GM21619 (cell line): ENCODE data around the gene MSX2.

ENCODE experiments used
- ATAC-seq: cut with Tn5 transposase; IDR thresholded peaks from one replicate; pipeline ENCODE4 v1.9.1; 2021; ENCODE audit not compliant: unreplicated experiment

Gene MSX2

DNA sequence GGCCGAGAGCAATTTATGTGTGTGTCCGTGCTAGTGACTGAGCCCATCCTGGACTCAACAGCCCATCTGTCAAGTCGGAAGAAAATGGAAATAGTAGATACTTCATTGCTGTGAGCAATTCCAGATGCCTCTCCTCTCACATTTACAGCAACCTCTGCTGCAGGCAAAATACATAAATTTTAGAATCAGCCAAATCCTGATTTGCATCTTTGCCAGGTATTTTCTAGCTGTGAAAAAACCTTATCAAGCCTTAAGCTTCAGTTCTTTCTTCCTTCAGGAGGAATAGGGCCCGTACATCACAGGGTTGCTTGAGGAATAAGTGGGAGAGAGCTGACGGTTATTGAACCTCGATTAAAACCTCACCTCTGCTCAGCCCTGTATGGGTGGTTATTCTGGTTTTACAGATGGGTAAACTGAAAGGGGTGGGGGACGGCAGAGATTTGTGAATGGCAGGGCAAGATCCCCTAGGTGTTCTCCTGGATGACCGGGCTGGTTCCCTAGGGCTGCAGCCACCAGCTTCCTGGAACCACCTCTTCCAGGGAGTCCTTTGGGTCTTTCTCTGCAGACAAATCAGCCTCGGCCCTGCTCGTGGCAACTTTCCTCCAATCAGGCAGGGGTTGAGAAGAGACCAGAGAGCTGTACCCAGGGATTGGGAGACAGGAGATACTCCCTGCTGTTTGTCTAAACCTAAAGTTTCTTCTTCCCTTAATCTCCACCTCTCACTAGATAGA lies 5.3 kb upstream of the MSX2 start:
- ATAC-seq, result no peak

DNA sequence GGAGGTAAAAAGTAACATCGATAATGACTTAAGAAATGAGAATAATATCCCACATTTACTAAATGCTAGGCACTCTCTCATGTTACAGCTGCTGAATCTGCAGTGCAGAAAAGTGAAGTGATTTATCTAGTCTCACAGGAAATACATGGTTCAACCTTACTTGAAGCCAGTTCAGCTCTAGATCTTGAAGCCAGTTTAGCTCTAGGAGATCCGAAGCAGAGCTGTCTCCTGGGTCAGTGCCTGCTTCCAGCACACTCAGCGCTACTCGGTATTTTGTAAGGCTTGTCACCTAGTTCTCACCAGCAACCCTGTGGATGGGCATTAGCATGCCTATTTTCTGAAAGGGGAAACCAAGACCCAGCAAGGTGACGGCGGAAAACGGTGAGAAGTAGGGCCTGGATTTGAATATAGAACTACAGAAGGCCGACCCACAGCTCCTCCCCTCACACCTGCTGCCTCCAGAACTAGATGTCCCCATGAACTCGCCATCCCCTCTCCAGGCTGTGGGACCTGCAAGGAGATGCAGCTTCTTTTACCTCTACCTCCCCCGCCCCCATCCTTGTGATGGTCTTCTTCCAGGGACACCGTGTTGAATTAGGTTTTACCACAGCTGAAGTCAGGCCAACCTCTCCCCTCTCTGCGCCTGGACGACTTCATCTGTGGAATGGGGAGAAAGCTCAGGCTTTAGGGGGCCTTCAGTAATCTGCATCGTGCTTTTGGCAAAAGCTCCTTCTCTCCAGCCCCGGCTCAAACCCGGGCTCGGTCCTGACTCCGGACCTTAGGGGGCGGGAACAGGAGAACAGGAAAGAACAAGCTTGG lies 4.4 kb upstream of the MSX2 start:
- no peak for ATAC-seq

DNA sequence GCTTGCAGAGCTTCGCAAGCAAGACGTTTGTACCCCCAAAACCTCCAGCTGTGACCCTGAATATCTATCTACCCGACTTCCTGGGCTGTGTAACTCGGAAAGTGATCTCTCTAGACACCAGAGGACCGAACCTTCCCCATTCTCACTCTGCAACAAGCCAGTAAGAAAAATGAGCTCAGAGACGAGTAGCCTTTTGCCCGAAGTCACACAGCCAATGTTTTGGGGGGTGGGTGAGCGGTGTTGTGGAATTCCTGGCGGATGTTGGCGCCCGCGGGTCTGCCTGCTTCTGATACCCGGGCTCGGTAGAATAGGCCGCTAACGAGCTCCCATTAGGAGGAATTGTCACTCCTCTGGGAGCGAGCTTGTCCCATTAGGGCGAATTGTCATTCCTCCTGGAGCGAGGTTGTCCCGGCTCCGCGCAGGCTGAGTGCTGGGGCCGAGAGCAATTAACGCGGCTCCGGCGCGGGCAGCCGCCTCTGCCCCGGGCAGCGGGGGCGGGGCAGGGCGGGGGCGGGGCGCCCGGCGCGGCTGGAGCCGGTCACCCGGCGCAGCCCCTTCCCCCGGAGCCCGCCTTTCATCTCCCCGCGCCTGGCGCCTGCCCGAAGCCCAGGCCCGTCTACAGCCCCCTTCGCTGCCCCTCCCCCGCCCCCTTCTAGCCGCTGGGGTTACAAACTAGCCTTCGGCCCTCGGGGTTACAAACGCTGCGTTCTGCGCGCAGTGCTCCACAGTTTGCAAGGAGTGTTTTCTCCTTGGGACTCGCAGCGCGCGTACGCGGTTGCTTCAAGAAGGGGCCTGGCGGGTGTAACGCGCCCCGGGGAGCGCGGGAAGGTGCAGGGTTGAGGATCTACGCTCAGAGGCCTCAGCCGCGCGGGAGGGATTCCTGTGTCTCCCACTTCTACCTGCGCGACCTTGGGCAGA lies 3.5 kb upstream of the MSX2 start:
- ATAC-seq, result no peak

- no peak for ATAC-seq
Observed at GRCh38 chr5:174721530-174722432, 2.6 kb upstream of the MSX2 start.

- ATAC-seq, result no peak
Observed at GRCh38 chr5:174722500-174722899, 1.9 kb upstream of the MSX2 start.

DNA sequence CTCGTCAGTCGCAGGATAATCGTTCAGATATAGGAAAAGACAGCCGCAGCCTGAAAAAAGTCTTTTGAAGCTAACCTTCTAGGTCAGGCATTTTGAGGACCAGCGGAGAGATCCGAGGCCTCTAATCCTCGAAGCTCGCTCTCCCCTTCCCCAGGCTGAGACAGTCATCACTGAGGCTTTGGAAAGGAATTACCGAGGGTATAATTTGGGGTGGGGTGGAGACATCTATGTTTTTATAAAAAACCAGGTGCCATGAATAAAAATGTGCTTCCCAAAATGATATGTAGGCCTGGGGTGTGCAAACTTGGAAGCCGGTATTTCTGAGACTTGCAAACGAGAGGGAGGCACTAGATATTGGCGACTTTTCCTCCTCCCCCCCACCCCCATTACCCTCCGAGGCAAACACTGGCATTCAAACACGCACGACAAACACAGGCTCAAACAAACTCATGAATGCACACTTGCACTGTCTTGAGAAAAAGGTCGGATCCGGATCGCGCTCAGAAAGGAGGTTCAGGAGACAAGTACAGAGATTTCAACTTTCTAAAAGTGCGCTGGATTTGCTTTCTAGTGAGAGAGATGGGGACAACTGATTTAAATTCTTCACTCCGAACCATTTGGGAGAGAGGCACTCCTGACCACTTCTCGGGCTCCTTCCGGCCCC lies 935 bp upstream of the MSX2 start:
- no peak for ATAC-seq

GRCh38 chr5:174723979-174724483 lies 351 bp upstream of the MSX2 start:
- no peak for ATAC-seq

DNA sequence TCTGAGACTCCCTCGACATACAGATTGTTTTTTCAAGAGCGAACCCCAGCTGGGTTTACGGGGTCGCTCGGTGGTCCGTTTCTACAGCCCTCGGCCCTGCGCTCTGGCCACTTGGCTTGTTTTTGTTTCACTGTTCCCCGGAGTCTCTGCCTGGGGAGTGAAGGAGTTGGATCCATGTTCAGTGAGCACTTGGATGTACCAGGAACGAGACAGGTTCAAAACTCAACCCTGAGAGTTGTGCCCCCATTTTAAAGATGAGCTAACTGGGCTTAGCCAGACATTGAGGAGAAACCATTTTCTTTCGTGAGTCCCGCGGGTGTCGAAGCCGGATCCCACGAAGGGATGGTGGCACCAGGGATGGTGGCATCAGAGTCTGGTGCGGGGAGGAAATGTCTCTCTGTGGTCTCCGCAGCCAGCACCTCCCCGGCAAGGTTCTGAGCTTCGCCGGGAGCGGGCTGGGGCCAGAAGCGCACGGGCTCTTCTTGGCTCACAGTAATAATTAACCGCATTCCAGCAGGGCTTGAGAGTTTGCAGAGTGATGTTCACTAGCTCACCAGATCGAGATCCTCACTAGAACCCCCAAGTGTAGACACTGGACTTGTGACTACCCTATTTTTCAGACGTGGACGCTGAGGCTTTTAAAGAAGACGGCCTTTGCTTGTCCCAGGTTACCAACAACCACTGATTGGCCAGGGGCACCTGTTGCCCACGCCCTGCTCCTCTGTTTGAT lies 1.0 kb downstream of the MSX2 start:
- ATAC-seq, result no peak

DNA sequence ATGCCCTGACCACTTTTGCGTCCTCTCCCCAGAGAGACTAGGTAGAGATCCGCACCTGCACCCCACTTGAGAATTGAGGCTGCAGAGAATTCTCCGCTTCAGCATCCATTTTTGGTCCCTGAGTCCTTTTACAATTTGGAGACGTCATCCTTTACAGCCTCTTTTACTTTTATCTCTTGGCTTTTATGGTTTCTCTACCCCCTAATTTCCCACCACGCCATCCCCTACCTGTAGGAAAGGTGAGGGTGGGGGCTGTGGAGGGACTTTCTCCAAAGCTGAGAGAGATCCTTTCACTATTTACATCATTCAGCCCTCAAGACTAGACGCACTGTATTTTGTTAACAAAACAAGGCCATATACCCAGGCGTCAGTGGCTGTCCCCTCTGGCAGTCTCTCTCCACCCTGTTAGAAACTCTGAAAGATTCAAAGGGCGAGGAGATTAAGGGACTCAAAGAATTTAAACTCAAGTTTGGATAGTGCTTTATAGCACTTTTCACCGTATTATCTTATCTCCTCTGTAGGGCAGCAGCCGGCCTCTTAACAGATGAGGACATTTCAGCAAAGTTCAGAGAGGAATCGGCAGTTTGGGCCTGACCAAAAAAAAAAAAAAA lies 1.7 kb downstream of the MSX2 start:
- no peak for ATAC-seq

DNA sequence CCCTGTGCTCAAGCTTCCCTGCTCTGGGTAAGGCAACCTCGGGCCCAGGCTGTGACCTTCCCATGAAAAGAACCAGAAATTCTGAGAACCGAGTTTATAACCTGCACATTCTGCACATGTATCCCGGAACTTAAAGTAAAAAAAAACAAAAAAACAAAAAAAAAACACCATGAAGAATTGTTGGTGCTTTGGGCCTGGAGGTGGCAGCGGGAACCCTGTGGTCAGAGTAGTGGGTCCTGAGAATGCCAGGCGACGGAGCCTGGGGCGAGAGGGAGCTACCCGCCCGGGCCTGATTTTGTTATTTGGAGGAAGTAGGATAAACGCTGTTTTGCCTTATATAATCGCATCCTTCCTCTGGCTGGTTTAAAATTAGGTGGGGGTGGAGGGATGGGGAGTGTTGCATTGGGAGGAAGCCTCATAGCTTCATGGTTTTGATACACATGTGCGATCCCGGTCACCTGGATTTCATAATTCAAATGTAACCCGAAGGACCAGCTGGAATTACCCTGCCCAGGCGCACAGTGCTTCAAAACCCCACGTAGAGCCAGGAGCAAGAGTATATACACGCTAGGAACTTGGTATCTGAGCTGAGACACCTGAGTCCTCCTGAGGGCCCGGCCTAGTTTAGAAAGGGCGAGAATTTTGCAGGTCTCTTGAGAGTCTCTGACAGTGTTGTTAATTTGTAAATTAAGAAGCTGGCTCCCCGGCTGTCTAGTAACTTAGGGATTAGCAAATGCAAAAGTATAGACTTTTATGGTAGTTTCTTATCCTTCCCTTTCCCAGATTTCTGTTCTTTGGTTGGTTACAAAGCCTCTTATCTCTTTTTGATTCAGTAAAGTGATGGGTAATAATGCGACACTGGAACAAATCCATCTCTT lies 2.8 kb downstream of the MSX2 start:
- no peak for ATAC-seq

GRCh38 chr5:174727794-174728680 lies 3.7 kb downstream of the MSX2 start:
- ATAC-seq, result no peak

GRCh38 chr5:174729075-174729680 lies 4.8 kb downstream of the MSX2 start:
- no peak for ATAC-seq

GRCh38 chr5:174731214-174732035 lies 7.0 kb downstream of the MSX2 start:
- ATAC-seq, result no peak

- no peak for ATAC-seq
Observed at GRCh38 chr5:174732036-174733020, 7.9 kb downstream of the MSX2 start.
